ENCODE data around the gene HNRNPUL2. TPM values are rescaled to one million over a fixed set of nuclear protein-coding genes. Genes with fewer than 3 reads are reported as not detected.

Gene HNRNPUL2
- total and polyA plus RNA-seq, 9 of the 15 experiments (the other 6 are each of a cell fraction or from before 2014, with no cell fraction given), result 0.89 to 44.3 (median 15.2) TPM

- TF ChIP-seq ZNF609 (CRISPR knock-in tag; IDR thresholded peaks at IDR 0.05; ENCODE audit: borderline replicate concordance), result no peak
- no peak for TF ChIP-seq HMGXB4 (CRISPR knock-in tag; IDR thresholded peaks at IDR 0.05)
- TF ChIP-seq HOMEZ (CRISPR knock-in tag; IDR thresholded peaks at IDR 0.05), result no peak
These were observed 7.8 kb downstream of the HNRNPUL2 start (continued) for GRCh38 chr11:62719302-62719978.
